ENCODE measurements around the gene ROBO1. TPM values are rescaled to one million over a fixed set of nuclear protein-coding genes. Genes with fewer than 3 reads are reported as not detected.

The ROBO1 gene
- total RNA-seq, 1 experiment from 2014 or later = 32.2 TPM

- intact Hi-C loops (cut with micrococcal nuclease) = no loop called here
- DNase-seq (ENCODE audit: unreplicated experiment) = no peak
- Mint-ChIP-seq H3K9me3 (ENCODE audit: unreplicated experiment) (peaks cover 15% of the 10 kb centered on the region), H3K27me3 (ENCODE audit: insufficient read depth, unreplicated experiment) (no peaks in the 10 kb centered on the region), H3K4me3 (ENCODE audit: unreplicated experiment) (no peak overlapping the region), H3K27ac (ENCODE audit: low read depth, unreplicated experiment) (no peak overlapping the region), H3K36me3 (ENCODE audit: insufficient read depth, unreplicated experiment) (no peaks in the 10 kb centered on the region), H3K4me1 (ENCODE audit: insufficient read depth, unreplicated experiment) (no peaks in the 10 kb centered on the region)
- BruUV-seq (replicated peaks) = no TSS peak
- CTCF ChIA-PET = interaction anchor here (0.9 kb wide), 1 partner anchor 517 kb away, joined by 3 read pairs; no protein-coding TSS in a partner anchor
- POLR2A ChIA-PET = interaction anchor here (0.6 kb wide), 1 partner anchor 38 kb away, joined by 4 read pairs; no protein-coding TSS in a partner anchor
- TF ChIP-seq, protein P1, sequence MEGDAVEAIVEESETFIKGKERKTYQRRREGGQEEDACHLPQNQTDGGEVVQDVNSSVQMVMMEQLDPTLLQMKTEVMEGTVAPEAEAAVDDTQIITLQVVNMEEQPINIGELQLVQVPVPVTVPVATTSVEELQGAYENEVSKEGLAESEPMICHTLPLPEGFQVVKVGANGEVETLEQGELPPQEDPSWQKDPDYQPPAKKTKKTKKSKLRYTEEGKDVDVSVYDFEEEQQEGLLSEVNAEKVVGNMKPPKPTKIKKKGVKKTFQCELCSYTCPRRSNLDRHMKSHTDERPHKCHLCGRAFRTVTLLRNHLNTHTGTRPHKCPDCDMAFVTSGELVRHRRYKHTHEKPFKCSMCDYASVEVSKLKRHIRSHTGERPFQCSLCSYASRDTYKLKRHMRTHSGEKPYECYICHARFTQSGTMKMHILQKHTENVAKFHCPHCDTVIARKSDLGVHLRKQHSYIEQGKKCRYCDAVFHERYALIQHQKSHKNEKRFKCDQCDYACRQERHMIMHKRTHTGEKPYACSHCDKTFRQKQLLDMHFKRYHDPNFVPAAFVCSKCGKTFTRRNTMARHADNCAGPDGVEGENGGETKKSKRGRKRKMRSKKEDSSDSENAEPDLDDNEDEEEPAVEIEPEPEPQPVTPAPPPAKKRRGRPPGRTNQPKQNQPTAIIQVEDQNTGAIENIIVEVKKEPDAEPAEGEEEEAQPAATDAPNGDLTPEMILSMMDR (IDR thresholded peaks at IDR 0.05; ENCODE audit: unreplicated experiment) = no peak
These were observed 6.4 kb downstream of the ROBO1 start for GRCh38 chr3:79761441-79761840.

GRCh38 chr3:79751703-79752102, 16.1 kb downstream of the ROBO1 start:
- H3K9me3 Mint-ChIP-seq (ENCODE audit: unreplicated experiment) = peaks cover 13% of the 10 kb centered on the region
- intact Hi-C loops (cut with micrococcal nuclease) = no loop called here
- POLR2A ChIA-PET = no interaction called here

GRCh38 chr3:79737530-79737929, 30.3 kb downstream of the ROBO1 start:
- ChIA-PET CTCF (no interaction called here), POLR2A (interaction anchor here (0.7 kb wide), 1 partner anchor 126 kb away, joined by 5 read pairs; no protein-coding TSS in a partner anchor)
- H3K4me1 Mint-ChIP-seq (ENCODE audit: insufficient read depth, unreplicated experiment) = no peaks in the 10 kb centered on the region
- TF ChIP-seq, protein P1 (IDR thresholded peaks at IDR 0.05; ENCODE audit: unreplicated experiment) = no peak
- BruUV-seq (replicated peaks) = no TSS peak
- peaks cover 4% of the 10 kb centered on the region for H3K36me3 Mint-ChIP-seq (ENCODE audit: insufficient read depth, unreplicated experiment)
- no peaks in the 10 kb centered on the region for H3K27me3 Mint-ChIP-seq (ENCODE audit: insufficient read depth, unreplicated experiment)
- peaks cover 28% of the 10 kb centered on the region for H3K9me3 Mint-ChIP-seq (ENCODE audit: unreplicated experiment)
- DNase-seq (ENCODE audit: unreplicated experiment) = no peak
- H3K27ac Mint-ChIP-seq (ENCODE audit: low read depth, unreplicated experiment) = no peak overlapping the region
- no peak overlapping the region for H3K4me3 Mint-ChIP-seq (ENCODE audit: unreplicated experiment)
- intact Hi-C loops (cut with micrococcal nuclease) = no loop called here

More at GRCh38 chr3:79751703-79752102, 16.1 kb downstream of the ROBO1 start:
- no TSS peak for BruUV-seq (replicated peaks)
- CTCF ChIA-PET = no interaction called here
- DNase-seq (ENCODE audit: unreplicated experiment) = no peak
- no peaks in the 10 kb centered on the region for H3K4me1 Mint-ChIP-seq (ENCODE audit: insufficient read depth, unreplicated experiment)
- TF ChIP-seq, protein P1 (IDR thresholded peaks at IDR 0.05; ENCODE audit: unreplicated experiment) = no peak
- H3K27ac Mint-ChIP-seq (ENCODE audit: low read depth, unreplicated experiment) = no peak overlapping the region
- no peak overlapping the region for H3K4me3 Mint-ChIP-seq (ENCODE audit: unreplicated experiment)
- no peaks in the 10 kb centered on the region for H3K36me3 Mint-ChIP-seq (ENCODE audit: insufficient read depth, unreplicated experiment)
- no peaks in the 10 kb centered on the region for H3K27me3 Mint-ChIP-seq (ENCODE audit: insufficient read depth, unreplicated experiment)

DNA sequence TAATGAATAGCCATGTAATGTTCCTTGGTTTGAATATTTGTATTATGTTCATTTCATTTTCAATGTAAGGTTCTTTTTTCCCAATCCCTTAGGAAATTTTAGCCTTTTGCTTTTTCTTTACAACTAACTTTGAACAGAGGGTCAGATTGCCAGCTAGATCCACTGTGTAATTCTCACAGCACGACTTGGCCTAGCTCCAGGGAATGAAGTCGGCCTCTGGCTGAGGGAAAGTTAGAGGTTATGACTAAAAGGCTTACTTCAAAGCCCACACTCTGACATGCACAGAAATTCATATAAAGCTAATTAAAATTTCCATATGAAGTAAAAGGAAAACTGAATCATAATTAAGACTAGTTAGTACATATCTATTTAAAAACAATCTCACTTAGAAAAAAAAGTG, 38.7 kb downstream of the ROBO1 start:
- H3K4me1 Mint-ChIP-seq (ENCODE audit: insufficient read depth, unreplicated experiment) = no peaks in the 10 kb centered on the region
- no TSS peak for BruUV-seq (replicated peaks)
- no peaks in the 10 kb centered on the region for H3K36me3 Mint-ChIP-seq (ENCODE audit: insufficient read depth, unreplicated experiment)
- TF ChIP-seq, protein P1 (IDR thresholded peaks at IDR 0.05; ENCODE audit: unreplicated experiment) = no peak
- H3K9me3 Mint-ChIP-seq (ENCODE audit: unreplicated experiment) = peaks cover 7% of the 10 kb centered on the region
- intact Hi-C loops (cut with micrococcal nuclease) = no loop called here
- DNase-seq (ENCODE audit: unreplicated experiment) = peak; percentile 57
- H3K27ac Mint-ChIP-seq (ENCODE audit: low read depth, unreplicated experiment) = no peak overlapping the region
- POLR2A ChIA-PET = no interaction called here
- no peak overlapping the region for H3K4me3 Mint-ChIP-seq (ENCODE audit: unreplicated experiment)
- CTCF ChIA-PET = no interaction called here
- H3K27me3 Mint-ChIP-seq (ENCODE audit: insufficient read depth, unreplicated experiment) = no peaks in the 10 kb centered on the region

Measured in MCF 10A (cell line).